ENCODE data around the gene PEAR1.

PEAR1 gene

GRCh38 chr1:156893048-156893953, at the start of gene PEAR1:
PEAR1 (plus strand) TSS chr1:156893718; CDS start chr1:156903927, 10,209 bp downstream.
- DNase-seq (ENCODE audit: low spot score): no peak

- DNase-seq (ENCODE audit: low spot score): no peak
These were observed 49.4 kb upstream of the PEAR1 start for GRCh38 chr1:156844102-156844501.

- no peak for DNase-seq (ENCODE audit: low spot score)
These were observed 48.9 kb upstream of the PEAR1 start for GRCh38 chr1:156844638-156845037.

- no peak for DNase-seq (ENCODE audit: low spot score)
These were observed 48.2 kb upstream of the PEAR1 start for GRCh38 chr1:156845055-156845952.

GRCh38 chr1:156845953-156846545, 47.5 kb upstream of the PEAR1 start:
- DNase-seq (ENCODE audit: low spot score): no peak

GRCh38 chr1:156846643-156847042, 46.9 kb upstream of the PEAR1 start:
- no peak for DNase-seq (ENCODE audit: low spot score)

- DNase-seq (ENCODE audit: low spot score): no peak
These were observed 45.7 kb upstream of the PEAR1 start for GRCh38 chr1:156847591-156848460.

GRCh38 chr1:156848461-156849150, 44.9 kb upstream of the PEAR1 start:
- DNase-seq (ENCODE audit: low spot score): no peak

- no peak for DNase-seq (ENCODE audit: low spot score)
These were observed 44.4 kb upstream of the PEAR1 start for GRCh38 chr1:156849151-156849496.

GRCh38 chr1:156851779-156852417, 41.6 kb upstream of the PEAR1 start:
- no peak for DNase-seq (ENCODE audit: low spot score)

- DNase-seq (ENCODE audit: low spot score): no peak
These were observed 41.1 kb upstream of the PEAR1 start for GRCh38 chr1:156852418-156852874.

GRCh38 chr1:156853761-156854160, 39.8 kb upstream of the PEAR1 start:
- no peak for DNase-seq (ENCODE audit: low spot score)

- no peak for DNase-seq (ENCODE audit: low spot score)
These were observed 38.9 kb upstream of the PEAR1 start for GRCh38 chr1:156854634-156855033.

- no peak for DNase-seq (ENCODE audit: low spot score)
These were observed 37.2 kb upstream of the PEAR1 start for GRCh38 chr1:156856282-156856785.

- DNase-seq (ENCODE audit: low spot score): no peak
These were observed 36.0 kb upstream of the PEAR1 start for GRCh38 chr1:156857532-156857931.

- DNase-seq (ENCODE audit: low spot score): no peak
These were observed 35.0 kb upstream of the PEAR1 start for GRCh38 chr1:156858555-156858956.

GRCh38 chr1:156858959-156859522, 34.5 kb upstream of the PEAR1 start, which contains the start of gene INSRR:
INSRR (minus strand) TSS chr1:156859117; CDS start chr1:156858621, 496 bp downstream.
- DNase-seq (ENCODE audit: low spot score): no peak

GRCh38 chr1:156859523-156860112, 33.9 kb upstream of the PEAR1 start:
- no peak for DNase-seq (ENCODE audit: low spot score)

- DNase-seq (ENCODE audit: low spot score): peak; percentile 17
These were observed 33.3 kb upstream of the PEAR1 start for GRCh38 chr1:156860113-156860627.
